NK-92 (cell line): ENCODE measurements around the gene BRSK2.
"Not testable (repeated sequence)": the region's sequence is repeated elsewhere in the genome, so short reads cannot be mapped to it uniquely, and the experiment has no call there.

Experiments
- DNase-seq: peaks from one replicate; lab custom pipeline; 2025; ENCODE audit not compliant: unreplicated experiment; lab: John Stamatoyannopoulos, UW

Gene BRSK2

GRCh38 chr11:1508491-1508891 is 118.8 kb downstream of the BRSK2 start:
- DNase-seq = no peak

GRCh38 chr11:1508986-1509385 is 119.3 kb downstream of the BRSK2 start:
- DNase-seq = no peak

GRCh38 chr11:1509626-1510255 is 120.0 kb downstream of the BRSK2 start:
- DNase-seq = no peak

GRCh38 chr11:1510351-1510750 is 120.6 kb downstream of the BRSK2 start:
- not testable (repeated sequence) for DNase-seq

GRCh38 chr11:1510928-1511327 is 121.2 kb downstream of the BRSK2 start:
- no peak for DNase-seq

GRCh38 chr11:1511937-1512496 is 122.3 kb downstream of the BRSK2 start:
- no peak for DNase-seq
